Measurements from ENCODE around the gene MB.

DNA sequence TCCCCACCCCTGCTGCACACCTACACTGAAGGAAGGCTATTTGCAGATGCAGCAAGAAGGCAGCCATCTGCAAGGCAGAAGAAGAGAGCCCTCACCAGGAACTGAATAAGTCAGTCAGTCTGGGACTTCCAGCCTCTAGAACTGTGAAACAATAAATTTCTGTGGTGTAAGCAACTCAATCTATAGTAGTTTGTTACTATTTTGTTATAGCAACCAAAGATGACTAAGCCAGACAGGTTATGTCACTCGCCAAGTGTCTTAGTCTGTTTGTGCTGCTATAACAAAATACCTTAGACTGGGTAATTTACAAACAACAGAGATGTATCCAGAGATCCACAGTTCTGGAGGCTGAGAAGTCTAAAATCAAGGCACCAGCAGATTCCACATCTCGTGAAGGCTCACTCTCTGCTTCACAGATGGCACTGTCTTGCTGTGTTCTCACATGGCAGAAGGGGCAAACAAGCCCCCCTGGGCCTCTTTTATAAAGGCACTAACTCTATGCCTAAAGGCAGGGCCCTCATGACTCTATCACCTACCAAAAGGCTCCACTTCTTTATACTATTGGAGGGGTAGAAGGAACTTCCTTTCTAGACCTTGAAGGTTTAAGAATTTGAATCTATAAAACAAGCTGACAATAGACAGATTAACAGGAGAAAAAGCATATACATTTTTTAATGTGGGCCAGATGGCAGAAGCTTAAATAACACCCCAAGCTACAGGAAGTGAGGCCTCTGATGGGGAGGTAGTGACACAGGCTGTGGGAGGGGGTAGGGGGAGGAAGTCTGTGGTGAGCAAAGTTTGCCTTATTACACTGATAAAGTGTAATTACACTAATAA is 43.4 kb upstream of the MB start:
- TF ChIP-seq, protein P1, sequence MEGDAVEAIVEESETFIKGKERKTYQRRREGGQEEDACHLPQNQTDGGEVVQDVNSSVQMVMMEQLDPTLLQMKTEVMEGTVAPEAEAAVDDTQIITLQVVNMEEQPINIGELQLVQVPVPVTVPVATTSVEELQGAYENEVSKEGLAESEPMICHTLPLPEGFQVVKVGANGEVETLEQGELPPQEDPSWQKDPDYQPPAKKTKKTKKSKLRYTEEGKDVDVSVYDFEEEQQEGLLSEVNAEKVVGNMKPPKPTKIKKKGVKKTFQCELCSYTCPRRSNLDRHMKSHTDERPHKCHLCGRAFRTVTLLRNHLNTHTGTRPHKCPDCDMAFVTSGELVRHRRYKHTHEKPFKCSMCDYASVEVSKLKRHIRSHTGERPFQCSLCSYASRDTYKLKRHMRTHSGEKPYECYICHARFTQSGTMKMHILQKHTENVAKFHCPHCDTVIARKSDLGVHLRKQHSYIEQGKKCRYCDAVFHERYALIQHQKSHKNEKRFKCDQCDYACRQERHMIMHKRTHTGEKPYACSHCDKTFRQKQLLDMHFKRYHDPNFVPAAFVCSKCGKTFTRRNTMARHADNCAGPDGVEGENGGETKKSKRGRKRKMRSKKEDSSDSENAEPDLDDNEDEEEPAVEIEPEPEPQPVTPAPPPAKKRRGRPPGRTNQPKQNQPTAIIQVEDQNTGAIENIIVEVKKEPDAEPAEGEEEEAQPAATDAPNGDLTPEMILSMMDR (IDR thresholded peaks at IDR 0.05): no peak
- no peak for TF ChIP-seq POLR2A (IDR thresholded peaks at IDR 0.05)

Data from breast epithelium (tissue), 3 donors.